CD4-positive, CD25-positive, alpha-beta regulatory T cell (primary cell): ENCODE measurements around the gene ATXN10. TPM values are rescaled to one million over a fixed set of nuclear protein-coding genes. Genes with fewer than 3 reads are reported as not detected.

Experiments used
- ATAC-seq, 2 donors: fragments of 150-1000 bp; cut with Tn5 transposase; one replicate each; pipeline ENCODE4 v1.10.0; 2021; ENCODE audit warnings: low read depth in 2 of 2, moderate number of reproducible peaks in 2 of 2, moderate library complexity in 1 of 2
- DNase-seq, 3 donors: peaks; one replicate each; pipeline versions ENCODE4 v3.0.0 to v3.0.0-alpha.2; 2012 to 2022; ENCODE audit warnings: mixed read lengths in 1 of 3
- H3K27ac ChIP-seq: one replicate; pipeline ENCODE4 v1.7.0; 2013; ENCODE audit warnings: mild to moderate bottlenecking, low read length; ENCODE audit not compliant: insufficient read depth, poor library complexity, severe bottlenecking
- H3K27me3 ChIP-seq: one replicate; pipeline ENCODE4 v1.7.0; 2013; ENCODE audit warnings: low read length; ENCODE audit not compliant: control insufficient read depth, insufficient read depth
- H3K36me3 ChIP-seq: one replicate; pipeline ENCODE4 v1.7.0; 2013; ENCODE audit warnings: mild to moderate bottlenecking, low read length, moderate library complexity; ENCODE audit not compliant: control insufficient read depth, insufficient read depth
- H3K4me1 ChIP-seq: 2 replicates; pipeline ENCODE4 v1.7.0; 2013; ENCODE audit warnings: mild to moderate bottlenecking, low read length; ENCODE audit not compliant: insufficient read depth, control insufficient read depth, poor library complexity, severe bottlenecking
- H3K4me3 ChIP-seq: one replicate; pipeline ENCODE4 v1.7.0; 2013; ENCODE audit warnings: low read depth, mild to moderate bottlenecking, low read length, moderate library complexity
- H3K9me3 ChIP-seq, 2 experiments: 1 replicate in 1 of 2; 2 replicates in 1 of 2; pipeline ENCODE4 v1.7.0; 2013; ENCODE audit warnings: low read length in 2 of 2, mild to moderate bottlenecking in 1 of 2, moderate library complexity in 1 of 2; ENCODE audit not compliant: control insufficient read depth in 2 of 2
- H3K27ac Mint-ChIP-seq, 3 donors: one replicate each; pipeline ENCODE4 v1.8.0; 2020 to 2022; ENCODE audit warnings: mild to moderate bottlenecking in 3 of 3, mixed read lengths in 3 of 3, moderate library complexity in 2 of 3
- H3K27me3 Mint-ChIP-seq: one replicate; pipeline ENCODE4 v1.8.0; 2022; ENCODE audit warnings: mild to moderate bottlenecking, mixed read lengths
- H3K36me3 Mint-ChIP-seq: one replicate; pipeline ENCODE4 v1.8.0; 2020; ENCODE audit warnings: mixed read lengths
- H3K4me1 Mint-ChIP-seq, 4 donors: one replicate each; pipeline ENCODE4 v1.8.0; 2020 to 2022; ENCODE audit warnings: mixed read lengths in 4 of 4, mild to moderate bottlenecking in 1 of 4
- H3K4me3 Mint-ChIP-seq, 4 donors: one replicate each; pipeline ENCODE4 v1.8.0; 2020 to 2022; ENCODE audit warnings: mild to moderate bottlenecking in 4 of 4, mixed read lengths in 4 of 4, moderate library complexity in 3 of 4
- H3K9me3 Mint-ChIP-seq, 7 donors: one replicate each; pipeline ENCODE4 v1.8.0; 2020 to 2022; ENCODE audit warnings: mixed read lengths in 7 of 7, mild to moderate bottlenecking in 3 of 7, moderate library complexity in 2 of 7
- polyA plus RNA-seq, 4 donors: library from polyadenylated mRNA; unstranded; fragments of 300-500 nt; fragmentation: Illumina TruSeq; gene quantifications; one replicate each; pipeline ENCODE4 v1.2.3, GENCODE V29; 2021
- total RNA-seq: library from RNA; stranded (reverse); gene quantifications from one replicate; pipeline ENCODE4 v1.2.3, GENCODE V29; 2022

Gene ATXN10
- total and polyA plus RNA-seq, 5 donors from 2014 or later, result 61.7 to 107 (median 80.6) TPM

DNA sequence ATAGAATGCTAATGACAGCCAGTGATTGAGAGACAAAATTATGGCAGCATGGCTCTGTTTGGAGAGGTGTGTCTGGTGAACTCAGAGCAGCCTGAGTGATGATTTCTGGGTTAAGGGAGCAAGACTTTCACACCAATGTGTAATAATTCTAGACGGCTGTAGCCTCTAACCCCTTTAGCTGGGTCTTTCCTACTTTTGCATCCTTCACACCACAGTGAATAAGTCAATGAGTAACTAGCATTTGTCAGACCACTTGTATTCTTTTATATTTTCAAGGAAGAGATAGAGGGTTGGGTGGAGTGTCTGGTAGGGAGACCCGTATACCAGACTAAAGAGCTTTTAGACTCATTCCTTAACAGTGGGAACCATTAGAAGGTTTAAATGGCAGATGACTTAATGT lies 50.4 kb downstream of the ATXN10 start:
- H3K27ac ChIP-seq, result no peak overlapping the region
- Mint-ChIP-seq H3K4me3 (no peak overlapping the region), H3K36me3 (peaks cover 58% of the 10 kb centered on the region), H3K27me3 (no peaks in the 10 kb centered on the region), H3K4me1 (peaks cover 20 to 46% (median 36%) of the 10 kb centered on the region in 4 donors), H3K27ac (peak overlapping the region in 1 of 3 donors; percentile 63), H3K9me3 (no peaks in the 10 kb centered on the region)
- no peaks in the 10 kb centered on the region for H3K4me1 ChIP-seq
- no peak overlapping the region for H3K4me3 ChIP-seq
- DNase-seq (no peak), ATAC-seq (no peak)
- H3K36me3 ChIP-seq, result peaks cover 35% of the 10 kb centered on the region
- H3K27me3 ChIP-seq, result no peaks in the 10 kb centered on the region
- no peaks in the 10 kb centered on the region for H3K9me3 ChIP-seq

DNA sequence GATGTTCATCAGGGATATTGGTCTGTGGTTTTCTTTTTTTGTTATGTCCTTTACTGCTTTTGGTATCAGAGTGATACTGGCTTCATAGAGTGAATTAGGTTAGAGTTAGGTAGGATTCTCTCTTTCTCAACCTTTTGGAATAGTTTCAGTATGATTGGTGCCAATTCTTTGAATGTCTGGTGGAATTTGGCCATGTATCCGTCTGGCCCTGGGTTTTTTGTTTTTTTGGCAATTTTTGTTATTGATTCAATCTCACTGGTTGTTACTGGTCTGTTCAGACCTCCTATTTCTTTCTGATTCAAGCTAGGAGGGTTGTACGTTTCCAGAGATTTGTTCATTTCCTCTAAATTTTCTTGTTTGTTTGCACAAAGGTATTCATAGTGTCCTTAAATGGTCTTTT lies 54.4 kb downstream of the ATXN10 start:
- H3K36me3 Mint-ChIP-seq, result peaks cover 45% of the 10 kb centered on the region
- H3K4me3 Mint-ChIP-seq, result peak overlapping the region in 1 of 4 donors; percentile 4
- peaks cover 23% of the 10 kb centered on the region for H3K36me3 ChIP-seq
- no peak for DNase-seq
- no peaks in the 10 kb centered on the region for H3K9me3 Mint-ChIP-seq
- H3K27me3 Mint-ChIP-seq, result no peaks in the 10 kb centered on the region
- no peaks in the 10 kb centered on the region for H3K27me3 ChIP-seq
- no peak for ATAC-seq
- no peaks in the 10 kb centered on the region for H3K9me3 ChIP-seq
- H3K4me3 ChIP-seq, result no peak overlapping the region
- H3K4me1 ChIP-seq, result no peaks in the 10 kb centered on the region
- H3K27ac Mint-ChIP-seq, result peak overlapping the region in 1 of 3 donors; percentile 7
- no peak overlapping the region for H3K27ac ChIP-seq
- H3K4me1 Mint-ChIP-seq, result peaks cover 26 to 49% (median 44%) of the 10 kb centered on the region in 4 donors

DNA sequence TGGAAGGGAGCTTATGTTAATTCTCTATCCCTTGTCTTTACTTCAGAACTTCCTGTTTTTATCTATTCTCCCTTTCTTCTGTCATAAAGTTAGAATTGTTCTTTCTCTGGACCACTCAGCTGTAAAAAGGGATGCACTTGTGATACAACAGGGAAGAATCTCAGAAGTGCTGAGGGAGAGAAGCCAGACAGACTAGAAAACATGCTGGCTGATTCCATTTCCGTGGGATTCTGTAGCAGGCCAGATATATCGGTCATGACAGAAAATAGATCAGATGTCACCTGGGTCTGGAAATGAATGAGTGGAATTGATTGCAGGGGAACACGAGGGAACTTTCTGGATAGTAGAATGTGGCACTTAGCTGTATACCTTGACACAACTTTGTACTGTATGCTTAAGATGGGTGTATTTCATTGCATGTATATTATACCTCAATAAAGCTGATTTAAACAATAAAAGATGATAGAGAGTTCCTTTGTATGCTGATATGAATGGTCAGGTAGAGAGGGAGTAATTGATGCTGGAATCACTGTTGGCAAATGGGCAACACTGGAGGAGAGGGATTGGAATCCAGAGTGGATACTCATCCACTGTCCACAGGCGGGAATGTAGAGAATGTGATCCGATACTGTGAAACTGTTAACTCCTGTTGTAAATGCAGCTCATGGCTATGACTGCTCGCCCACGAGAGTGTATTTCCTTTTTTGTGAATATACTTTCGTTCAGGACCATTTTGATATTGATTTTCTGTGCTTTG lies 59.6 kb downstream of the ATXN10 start:
- Histone ChIP-seq H3K4me1 (no peaks in the 10 kb centered on the region), H3K9me3 (no peaks in the 10 kb centered on the region), H3K27ac (no peak overlapping the region), H3K36me3 (peaks cover 33% of the 10 kb centered on the region), H3K27me3 (no peaks in the 10 kb centered on the region), H3K4me3 (no peak overlapping the region)
- no peak for DNase-seq
- H3K4me1 Mint-ChIP-seq, result peaks cover 9 to 25% (median 13%) of the 10 kb centered on the region in 4 donors
- H3K27ac Mint-ChIP-seq, result peak overlapping the region in 2 of 3 donors; percentile 16 to 18
- H3K36me3 Mint-ChIP-seq, result peaks cover 28% of the 10 kb centered on the region
- no peaks in the 10 kb centered on the region for H3K27me3 Mint-ChIP-seq
- no peaks in the 10 kb centered on the region for H3K9me3 Mint-ChIP-seq
- no peak for ATAC-seq
- no peak overlapping the region for H3K4me3 Mint-ChIP-seq

DNA sequence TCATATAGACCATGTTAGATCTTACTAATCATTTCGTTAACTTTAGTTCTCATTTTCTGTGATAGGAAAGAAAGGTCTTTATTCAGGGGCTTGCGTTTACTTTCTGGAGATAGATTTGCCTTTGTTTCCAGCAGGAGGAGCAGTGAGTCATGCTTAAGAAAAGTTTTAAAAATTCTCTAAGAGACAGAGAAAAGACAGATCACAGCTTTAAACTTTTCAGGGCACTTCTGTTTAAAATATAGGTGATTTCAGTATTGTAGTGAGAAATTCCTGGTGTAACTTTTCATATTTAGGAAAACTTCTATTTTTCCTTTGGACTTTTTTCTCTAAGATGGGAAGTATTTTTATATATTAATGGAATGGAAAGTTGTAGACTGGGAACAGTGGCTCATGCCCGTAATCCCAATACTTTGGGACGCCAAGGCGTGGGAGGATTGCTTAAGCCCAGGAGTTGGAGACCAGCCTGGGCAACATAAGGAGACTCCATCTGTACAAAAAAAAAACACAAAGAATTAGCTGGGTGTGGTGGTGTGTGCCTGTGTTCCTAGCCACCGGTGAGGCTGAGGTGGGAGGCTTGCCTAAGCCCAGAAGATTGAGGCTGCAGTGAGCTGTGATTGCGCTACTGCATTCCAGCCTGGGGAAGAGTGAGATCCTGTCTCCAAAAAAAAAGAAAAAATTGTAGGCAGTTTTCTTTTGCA lies 60.3 kb downstream of the ATXN10 start:
- H3K36me3 ChIP-seq, result peaks cover 39% of the 10 kb centered on the region
- peaks cover 6 to 20% (median 9%) of the 10 kb centered on the region in 4 donors for H3K4me1 Mint-ChIP-seq
- DNase-seq (no peak), ATAC-seq (no peak)
- H3K4me3 Mint-ChIP-seq, result no peak overlapping the region
- H3K9me3 Mint-ChIP-seq, result no peaks in the 10 kb centered on the region
- H3K4me1 ChIP-seq, result no peaks in the 10 kb centered on the region
- H3K27ac Mint-ChIP-seq, result no peak overlapping the region
- H3K9me3 ChIP-seq, result no peaks in the 10 kb centered on the region
- no peaks in the 10 kb centered on the region for H3K27me3 Mint-ChIP-seq
- peaks cover 31% of the 10 kb centered on the region for H3K36me3 Mint-ChIP-seq
- H3K27me3 ChIP-seq, result no peaks in the 10 kb centered on the region
- no peak overlapping the region for H3K27ac ChIP-seq
- no peak overlapping the region for H3K4me3 ChIP-seq

DNA sequence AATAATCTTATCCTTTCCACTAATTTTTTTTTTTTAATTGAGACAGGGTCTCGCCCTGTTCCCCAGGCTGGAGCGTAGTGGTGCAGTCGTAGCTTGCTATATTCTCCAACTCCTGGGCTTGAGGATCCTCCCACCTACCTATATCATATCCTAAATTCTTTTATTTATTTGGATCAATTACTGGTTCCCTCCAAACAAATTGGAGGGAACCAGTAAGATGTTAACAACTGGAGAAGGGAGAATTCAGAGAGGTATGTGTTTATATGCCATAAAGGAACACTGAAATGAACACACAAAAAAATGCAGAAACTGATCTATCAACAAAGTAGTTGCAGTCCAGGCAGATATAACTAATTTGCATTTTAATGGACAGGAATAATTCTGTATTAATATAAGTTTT lies 63.6 kb downstream of the ATXN10 start:
- H3K4me3 ChIP-seq, result no peak overlapping the region
- H3K36me3 ChIP-seq, result peaks cover 55% of the 10 kb centered on the region
- H3K4me1 Mint-ChIP-seq, result peaks cover 0 to 19% (median 1%) of the 10 kb centered on the region in 4 donors
- no peak overlapping the region for H3K4me3 Mint-ChIP-seq
- H3K27me3 Mint-ChIP-seq, result no peaks in the 10 kb centered on the region
- peaks cover 49% of the 10 kb centered on the region for H3K36me3 Mint-ChIP-seq
- ATAC-seq (no peak), DNase-seq (no peak)
- no peaks in the 10 kb centered on the region for H3K9me3 ChIP-seq
- H3K27ac ChIP-seq, result no peak overlapping the region
- no peak overlapping the region for H3K27ac Mint-ChIP-seq
- no peaks in the 10 kb centered on the region for H3K9me3 Mint-ChIP-seq
- H3K27me3 ChIP-seq, result no peaks in the 10 kb centered on the region
- no peaks in the 10 kb centered on the region for H3K4me1 ChIP-seq

DNA sequence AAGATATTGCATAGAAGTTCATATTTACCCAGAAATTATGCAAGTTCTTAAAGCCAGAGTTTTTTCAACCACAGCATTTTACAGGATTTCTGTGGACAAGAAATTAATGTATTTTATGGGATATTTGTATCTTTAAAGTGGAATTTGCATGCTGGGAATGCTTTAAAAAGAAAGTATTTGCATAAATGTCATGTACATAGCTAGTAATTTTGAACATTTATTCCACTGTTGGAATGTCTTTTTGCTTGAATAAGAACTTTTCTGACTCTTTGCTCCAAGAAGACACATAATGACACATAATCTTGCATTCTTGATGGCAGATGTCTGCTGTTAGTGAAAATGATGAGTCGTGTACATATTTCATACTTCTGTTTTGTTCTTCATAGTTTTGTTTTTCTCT lies 66.6 kb downstream of the ATXN10 start:
- H3K9me3 ChIP-seq, result no peaks in the 10 kb centered on the region
- Mint-ChIP-seq H3K27me3 (no peaks in the 10 kb centered on the region), H3K4me1 (peaks cover 0 to 8% (median 1%) of the 10 kb centered on the region in 4 donors), H3K36me3 (peaks cover 56% of the 10 kb centered on the region), H3K9me3 (peaks cover 0 to 3% (median 0%) of the 10 kb centered on the region in 7 donors), H3K27ac (no peak overlapping the region), H3K4me3 (no peak overlapping the region)
- H3K27ac ChIP-seq, result no peak overlapping the region
- H3K4me3 ChIP-seq, result no peak overlapping the region
- H3K36me3 ChIP-seq, result peaks cover 67% of the 10 kb centered on the region
- no peaks in the 10 kb centered on the region for H3K4me1 ChIP-seq
- DNase-seq, result no peak
- ATAC-seq, result no peak
- H3K27me3 ChIP-seq, result no peaks in the 10 kb centered on the region

DNA sequence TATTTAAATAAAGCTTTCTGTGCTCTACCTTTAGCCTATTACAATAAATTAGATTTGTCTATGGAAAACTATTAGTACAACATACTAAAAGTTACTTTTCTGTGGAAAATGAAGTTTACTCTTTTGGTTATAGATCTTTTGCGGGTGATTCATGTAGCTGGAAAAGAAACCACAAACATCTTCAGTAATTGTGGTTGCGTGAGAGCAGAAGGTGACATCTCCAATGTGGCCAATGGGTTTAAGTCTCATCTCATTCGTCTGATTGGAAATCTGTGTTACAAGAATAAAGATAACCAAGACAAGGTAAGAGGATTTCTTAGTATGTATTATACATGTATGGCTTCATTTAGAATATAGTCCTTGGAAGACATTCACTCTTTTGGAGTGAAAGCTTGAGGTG lies 68.6 kb downstream of the ATXN10 start:
- no peaks in the 10 kb centered on the region for H3K4me1 ChIP-seq
- H3K4me1 Mint-ChIP-seq, result peaks cover 0 to 15% (median 3%) of the 10 kb centered on the region in 4 donors
- H3K4me3 ChIP-seq, result no peak overlapping the region
- peaks cover 85% of the 10 kb centered on the region for H3K36me3 ChIP-seq
- peaks cover 0 to 3% (median 0%) of the 10 kb centered on the region in 7 donors for H3K9me3 Mint-ChIP-seq
- DNase-seq, result no peak
- no peaks in the 10 kb centered on the region for H3K9me3 ChIP-seq
- no peaks in the 10 kb centered on the region for H3K27me3 ChIP-seq
- no peak for ATAC-seq
- no peaks in the 10 kb centered on the region for H3K27me3 Mint-ChIP-seq
- no peak overlapping the region for H3K27ac ChIP-seq
- H3K36me3 Mint-ChIP-seq, result peaks cover 69% of the 10 kb centered on the region
- peak overlapping the region in 1 of 3 donors; percentile 34 for H3K27ac Mint-ChIP-seq
- H3K4me3 Mint-ChIP-seq, result no peak overlapping the region
